Osteoblast (primary cell): Measurements from ENCODE around the gene ENDOD1. TPM values are rescaled to one million over a fixed set of nuclear protein-coding genes. Genes with fewer than 3 reads are reported as not detected.
"Not testable (repeated sequence)": the region's sequence is repeated elsewhere in the genome, so short reads cannot be mapped to it uniquely, and the experiment has no call there.

Source experiments
- DNase-seq: peaks from one replicate; pipeline ENCODE4 v3.0.0; 2011; ENCODE audit warnings: low spot score, mixed read lengths; ENCODE audit not compliant: insufficient read length; ENCODE audit errors: missing footprints
- H2AFZ ChIP-seq: 2 replicates; pipeline ENCODE4 v1.6.0; 2011; ENCODE audit warnings: mild to moderate bottlenecking, low read length
- H3K27ac ChIP-seq: 2 replicates; pipeline ENCODE4 v1.5.1; 2011; ENCODE audit warnings: mild to moderate bottlenecking, low read depth, low read length, moderate library complexity
- H3K27me3 ChIP-seq: 2 replicates; pipeline ENCODE4 v1.6.0; 2012; ENCODE audit warnings: mild to moderate bottlenecking, control low read depth, inconsistent platforms, low read length, moderate library complexity; ENCODE audit not compliant: insufficient read depth
- H3K36me3 ChIP-seq: 2 replicates; pipeline ENCODE4 v1.5.1; 2011; ENCODE audit warnings: mild to moderate bottlenecking, low read length, control low read depth, moderate library complexity; ENCODE audit not compliant: insufficient read depth
- H3K4me1 ChIP-seq: 2 replicates; pipeline ENCODE4 v1.5.1; 2011; ENCODE audit warnings: mild to moderate bottlenecking, low read length, control low read depth, moderate library complexity; ENCODE audit not compliant: insufficient read depth
- H3K4me2 ChIP-seq: 2 replicates; pipeline ENCODE4 v1.6.0; 2011; ENCODE audit warnings: mild to moderate bottlenecking, low read length; ENCODE audit not compliant: insufficient read depth
- H3K4me3 ChIP-seq: fragments of 200-600 bp; sonication (generic); 3 replicates; pipeline ENCODE4 v1.5.1; 2012; ENCODE audit warnings: mild to moderate bottlenecking, low read length, inconsistent platforms; ENCODE audit not compliant: insufficient read depth
- H3K79me2 ChIP-seq: 2 replicates; pipeline ENCODE4 v1.6.0; 2012; ENCODE audit warnings: mild to moderate bottlenecking, low read length, control low read depth, inconsistent platforms; ENCODE audit not compliant: insufficient read depth
- H3K9me3 ChIP-seq: 2 replicates; pipeline ENCODE4 v1.5.1; 2011; ENCODE audit warnings: low read depth, low read length, control low read depth
- H4K20me1 ChIP-seq: 2 replicates; pipeline ENCODE4 v1.6.0; 2012; ENCODE audit warnings: mild to moderate bottlenecking, low read length, control low read depth; ENCODE audit not compliant: insufficient read depth
- total RNA-seq: library from RNA; depleted of rRNA; stranded (reverse); fragments of >200 nt; gene quantifications from 2 replicates; pipeline ENCODE4 v1.2.3, GENCODE V29; 2012
- TF ChIP-seq, protein P1 (sequence below): IDR thresholded peaks from 2 replicates; pipeline ENCODE4 v1.5.1; 2011; ENCODE audit warnings: mild to moderate bottlenecking, low read depth, low read length, moderate library complexity; ENCODE audit errors: extremely low read depth

The ENDOD1 gene
- total RNA-seq, 1 donor, result 44.2 TPM

GRCh38 chr11:95104121-95104830 lies 14.6 kb downstream of the ENDOD1 start:
- H3K4me1 ChIP-seq, result peaks cover 20% of the 10 kb centered on the region
- peaks cover 27% of the 10 kb centered on the region for H3K79me2 ChIP-seq
- no peak overlapping the region for H3K4me3 ChIP-seq
- no peak overlapping the region for H3K27ac ChIP-seq
- peaks cover 4% of the 10 kb centered on the region for H4K20me1 ChIP-seq
- no peak overlapping the region for H2AFZ ChIP-seq
- H3K9me3 ChIP-seq, result no peaks in the 10 kb centered on the region
- no peaks in the 10 kb centered on the region for H3K27me3 ChIP-seq
- no peak for DNase-seq
- no peaks in the 10 kb centered on the region for H3K36me3 ChIP-seq
- TF ChIP-seq, protein P1, sequence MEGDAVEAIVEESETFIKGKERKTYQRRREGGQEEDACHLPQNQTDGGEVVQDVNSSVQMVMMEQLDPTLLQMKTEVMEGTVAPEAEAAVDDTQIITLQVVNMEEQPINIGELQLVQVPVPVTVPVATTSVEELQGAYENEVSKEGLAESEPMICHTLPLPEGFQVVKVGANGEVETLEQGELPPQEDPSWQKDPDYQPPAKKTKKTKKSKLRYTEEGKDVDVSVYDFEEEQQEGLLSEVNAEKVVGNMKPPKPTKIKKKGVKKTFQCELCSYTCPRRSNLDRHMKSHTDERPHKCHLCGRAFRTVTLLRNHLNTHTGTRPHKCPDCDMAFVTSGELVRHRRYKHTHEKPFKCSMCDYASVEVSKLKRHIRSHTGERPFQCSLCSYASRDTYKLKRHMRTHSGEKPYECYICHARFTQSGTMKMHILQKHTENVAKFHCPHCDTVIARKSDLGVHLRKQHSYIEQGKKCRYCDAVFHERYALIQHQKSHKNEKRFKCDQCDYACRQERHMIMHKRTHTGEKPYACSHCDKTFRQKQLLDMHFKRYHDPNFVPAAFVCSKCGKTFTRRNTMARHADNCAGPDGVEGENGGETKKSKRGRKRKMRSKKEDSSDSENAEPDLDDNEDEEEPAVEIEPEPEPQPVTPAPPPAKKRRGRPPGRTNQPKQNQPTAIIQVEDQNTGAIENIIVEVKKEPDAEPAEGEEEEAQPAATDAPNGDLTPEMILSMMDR, result no peak
- H3K4me2 ChIP-seq, result no peak overlapping the region

DNA sequence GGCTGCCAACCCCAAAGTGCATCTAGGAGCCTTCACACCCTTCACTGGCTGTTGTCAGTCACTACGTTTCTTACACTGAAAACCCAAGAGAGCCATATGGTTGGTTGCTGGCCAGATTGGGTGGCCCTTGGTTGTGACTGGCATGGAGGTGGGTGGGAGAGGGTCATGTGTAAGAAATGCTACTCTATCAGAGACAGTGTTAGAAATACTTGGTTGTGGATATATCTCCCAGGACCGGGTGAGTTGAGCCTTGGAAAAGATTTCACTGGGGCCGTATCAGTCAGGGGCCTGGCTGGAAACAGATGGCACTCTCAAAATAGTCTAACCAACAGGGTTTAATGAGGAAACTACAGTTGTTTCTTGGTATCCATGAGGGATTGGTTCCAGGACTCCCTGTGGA lies 15.2 kb downstream of the ENDOD1 start:
- H3K27me3 ChIP-seq, result no peaks in the 10 kb centered on the region
- peaks cover 10% of the 10 kb centered on the region for H4K20me1 ChIP-seq
- no peak for DNase-seq
- H3K36me3 ChIP-seq, result no peaks in the 10 kb centered on the region
- H3K4me3 ChIP-seq, result no peak overlapping the region
- H3K4me1 ChIP-seq, result peaks cover 24% of the 10 kb centered on the region
- TF ChIP-seq, protein P1, result no peak
- peaks cover 22% of the 10 kb centered on the region for H3K79me2 ChIP-seq
- H3K27ac ChIP-seq, result no peak overlapping the region
- H2AFZ ChIP-seq, result no peak overlapping the region
- H3K9me3 ChIP-seq, result no peaks in the 10 kb centered on the region
- no peak overlapping the region for H3K4me2 ChIP-seq

DNA sequence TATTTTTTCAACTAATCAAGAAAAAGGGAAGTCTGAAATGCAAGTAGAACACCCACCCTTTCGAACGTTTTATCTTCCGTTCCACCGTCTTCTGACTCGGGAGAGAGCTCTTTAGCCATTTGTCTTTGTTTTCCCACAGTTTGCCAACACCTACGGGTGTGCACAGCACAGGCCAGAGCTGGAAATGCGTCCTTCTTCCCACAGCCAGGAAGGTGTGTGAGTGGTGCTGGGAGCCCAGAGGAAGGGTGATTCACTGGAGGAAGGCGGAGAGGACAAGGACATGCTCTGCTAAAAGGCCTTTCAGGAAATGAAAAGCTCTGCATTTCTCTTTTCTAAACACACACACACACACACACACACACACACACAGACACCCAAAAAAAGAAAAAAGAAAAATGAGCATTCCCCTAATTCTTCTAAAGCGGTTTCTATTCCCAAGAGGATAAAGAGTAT lies 18.5 kb downstream of the ENDOD1 start:
- Histone ChIP-seq H3K4me3 (peak overlapping the region; percentile 53), H3K27ac (peak overlapping the region; percentile 92), H2AFZ (no peak overlapping the region), H3K36me3 (no peaks in the 10 kb centered on the region), H3K4me2 (peak overlapping the region; percentile 56), H3K4me1 (peaks cover 24% of the 10 kb centered on the region), H3K9me3 (no peaks in the 10 kb centered on the region), H3K79me2 (peaks cover 22% of the 10 kb centered on the region), H3K27me3 (no peaks in the 10 kb centered on the region), H4K20me1 (peaks cover 18% of the 10 kb centered on the region)
- TF ChIP-seq, protein P1, result no peak
- DNase-seq, result peak; percentile 92

GRCh38 chr11:95108671-95109551 lies 19.3 kb downstream of the ENDOD1 start:
- Histone ChIP-seq H3K27ac (peak overlapping the region; percentile 92), H3K36me3 (no peaks in the 10 kb centered on the region), H3K4me1 (peaks cover 24% of the 10 kb centered on the region), H3K27me3 (no peaks in the 10 kb centered on the region), H3K9me3 (no peaks in the 10 kb centered on the region), H3K4me2 (peak overlapping the region; percentile 56), H4K20me1 (peaks cover 18% of the 10 kb centered on the region), H3K79me2 (peaks cover 18% of the 10 kb centered on the region), H3K4me3 (peak overlapping the region; percentile 53), H2AFZ (peak overlapping the region; percentile 41)
- DNase-seq, result no peak
- TF ChIP-seq, protein P1, result no peak

DNA sequence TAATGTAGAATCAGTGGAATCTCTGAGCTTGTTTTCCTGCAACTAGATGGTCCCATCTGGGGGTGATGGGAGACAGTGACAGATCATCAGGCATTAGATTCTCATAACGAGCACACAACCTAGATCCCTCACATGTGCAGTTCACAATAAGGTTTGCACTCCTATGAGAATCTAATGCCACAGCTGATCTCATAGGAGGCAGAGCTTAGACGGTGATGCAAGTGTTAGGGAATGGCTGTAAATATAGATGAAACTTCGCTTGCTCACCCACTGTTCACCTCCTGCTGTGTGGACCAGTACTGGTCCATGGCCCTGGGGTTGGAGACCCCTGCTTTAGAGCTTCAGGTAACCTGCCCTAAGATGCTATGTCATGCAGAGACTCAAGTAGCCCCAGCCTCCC lies 21.8 kb downstream of the ENDOD1 start:
- H3K4me1 ChIP-seq, result peaks cover 24% of the 10 kb centered on the region
- H2AFZ ChIP-seq, H3K4me3 ChIP-seq, H3K4me2 ChIP-seq, DNase-seq, H3K27ac ChIP-seq, H3K27me3 ChIP-seq, H3K36me3 ChIP-seq, H3K9me3 ChIP-seq: not testable (repeated sequence)
- H4K20me1 ChIP-seq, result peaks cover 18% of the 10 kb centered on the region
- peaks cover 12% of the 10 kb centered on the region for H3K79me2 ChIP-seq
